ENCODE measurements around the gene LRCH1.

- TF ChIP-seq POLR2A (IDR thresholded peaks at IDR 0.05), result no peak
- TF ChIP-seq CTCF (IDR thresholded peaks at IDR 0.05), result no peak
Measured at GRCh38 chr13:46595136-46595884, 42.3 kb downstream of the LRCH1 start.
